Epithelial cell of proximal tubule (primary cell): ENCODE results near the gene PAQR5. TPM values are rescaled to one million over a fixed set of nuclear protein-coding genes. Genes with fewer than 3 reads are reported as not detected.
"Not testable (repeated sequence)": the region's sequence is repeated elsewhere in the genome, so short reads cannot be mapped to it uniquely, and the experiment has no call there.

ENCODE experiments used
- DNase-seq: peaks from one replicate; pipeline ENCODE4 v3.0.0-alpha.2; 2011; ENCODE audit warnings: low read depth
- H3K4me3 ChIP-seq: 2 replicates; pipeline ENCODE4 v1.5.1; 2011; ENCODE audit warnings: low read depth, mild to moderate bottlenecking, low read length
- total RNA-seq: library from RNA; depleted of rRNA; stranded (reverse); fragments of >200 nt; gene quantifications from 2 replicates; pipeline ENCODE4 v1.2.3, GENCODE V29; 2015
- TF ChIP-seq, protein P1 (sequence below): conservative IDR thresholded peaks from 2 replicates; pipeline ENCODE4 v1.5.1; 2012; ENCODE audit warnings: low read depth, mild to moderate bottlenecking, low read length

Gene PAQR5
- total RNA-seq, 1 donor from 2014 or later: 9.5 TPM

- DNase-seq: no peak
- no peak overlapping the region for H3K4me3 ChIP-seq
- TF ChIP-seq, protein P1, sequence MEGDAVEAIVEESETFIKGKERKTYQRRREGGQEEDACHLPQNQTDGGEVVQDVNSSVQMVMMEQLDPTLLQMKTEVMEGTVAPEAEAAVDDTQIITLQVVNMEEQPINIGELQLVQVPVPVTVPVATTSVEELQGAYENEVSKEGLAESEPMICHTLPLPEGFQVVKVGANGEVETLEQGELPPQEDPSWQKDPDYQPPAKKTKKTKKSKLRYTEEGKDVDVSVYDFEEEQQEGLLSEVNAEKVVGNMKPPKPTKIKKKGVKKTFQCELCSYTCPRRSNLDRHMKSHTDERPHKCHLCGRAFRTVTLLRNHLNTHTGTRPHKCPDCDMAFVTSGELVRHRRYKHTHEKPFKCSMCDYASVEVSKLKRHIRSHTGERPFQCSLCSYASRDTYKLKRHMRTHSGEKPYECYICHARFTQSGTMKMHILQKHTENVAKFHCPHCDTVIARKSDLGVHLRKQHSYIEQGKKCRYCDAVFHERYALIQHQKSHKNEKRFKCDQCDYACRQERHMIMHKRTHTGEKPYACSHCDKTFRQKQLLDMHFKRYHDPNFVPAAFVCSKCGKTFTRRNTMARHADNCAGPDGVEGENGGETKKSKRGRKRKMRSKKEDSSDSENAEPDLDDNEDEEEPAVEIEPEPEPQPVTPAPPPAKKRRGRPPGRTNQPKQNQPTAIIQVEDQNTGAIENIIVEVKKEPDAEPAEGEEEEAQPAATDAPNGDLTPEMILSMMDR: no peak
These were observed 12.9 kb upstream of the PAQR5 start for GRCh38 chr15:69285834-69286233.

DNA sequence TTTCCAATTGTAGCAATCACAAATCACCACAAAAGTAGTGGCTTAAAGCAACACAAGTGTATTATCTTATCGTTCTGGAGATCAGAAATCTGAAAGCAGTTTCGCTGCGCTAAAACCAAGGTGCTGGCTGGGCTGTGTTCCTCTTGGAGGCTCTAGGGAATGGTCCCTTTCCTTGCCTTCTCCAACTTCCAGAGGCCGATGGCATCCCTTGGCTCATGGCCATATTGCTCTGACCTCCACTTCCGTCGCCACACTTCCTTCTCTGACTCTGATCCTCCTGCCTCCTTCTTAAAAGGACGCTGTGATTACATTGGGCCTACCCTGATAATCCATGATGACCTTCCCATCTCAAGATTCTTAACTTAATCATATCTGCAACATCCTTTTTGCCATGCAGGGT, 10.7 kb upstream of the PAQR5 start:
- DNase-seq: no peak
- H3K4me3 ChIP-seq: no peak overlapping the region
- TF ChIP-seq, protein P1: no peak

- DNase-seq: no peak
- TF ChIP-seq, protein P1: no peak
- no peak overlapping the region for H3K4me3 ChIP-seq
These were observed 10.0 kb upstream of the PAQR5 start for GRCh38 chr15:69288531-69289341.

- no peak for DNase-seq
- TF ChIP-seq, protein P1: no peak
- no peak overlapping the region for H3K4me3 ChIP-seq
These were observed 9.2 kb upstream of the PAQR5 start for GRCh38 chr15:69289342-69290146.

GRCh38 chr15:69290346-69291164, 8.2 kb upstream of the PAQR5 start:
- H3K4me3 ChIP-seq: no peak overlapping the region
- TF ChIP-seq, protein P1: no peak
- DNase-seq: no peak

DNA sequence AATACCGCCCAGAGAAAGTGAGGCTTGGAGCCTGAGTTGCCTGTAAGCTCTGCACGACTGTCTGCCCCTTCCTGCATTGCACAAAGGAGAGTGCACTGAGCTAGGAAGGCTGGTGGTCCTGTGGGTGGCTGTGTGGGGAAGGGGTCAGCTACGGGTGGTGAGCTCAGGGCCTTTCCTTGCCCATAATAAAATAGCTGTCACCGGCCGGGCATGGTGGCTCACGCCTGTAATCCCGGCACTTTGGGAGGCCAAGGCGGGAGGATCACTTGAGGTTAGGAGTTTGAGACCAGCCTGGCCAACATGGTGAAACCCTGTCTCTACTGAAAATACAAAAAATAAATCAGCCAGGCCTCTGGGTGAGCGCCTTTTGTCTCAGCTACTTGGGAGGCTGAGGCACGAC, 7.1 kb upstream of the PAQR5 start:
- H3K4me3 ChIP-seq, DNase-seq: not testable (repeated sequence)

DNA sequence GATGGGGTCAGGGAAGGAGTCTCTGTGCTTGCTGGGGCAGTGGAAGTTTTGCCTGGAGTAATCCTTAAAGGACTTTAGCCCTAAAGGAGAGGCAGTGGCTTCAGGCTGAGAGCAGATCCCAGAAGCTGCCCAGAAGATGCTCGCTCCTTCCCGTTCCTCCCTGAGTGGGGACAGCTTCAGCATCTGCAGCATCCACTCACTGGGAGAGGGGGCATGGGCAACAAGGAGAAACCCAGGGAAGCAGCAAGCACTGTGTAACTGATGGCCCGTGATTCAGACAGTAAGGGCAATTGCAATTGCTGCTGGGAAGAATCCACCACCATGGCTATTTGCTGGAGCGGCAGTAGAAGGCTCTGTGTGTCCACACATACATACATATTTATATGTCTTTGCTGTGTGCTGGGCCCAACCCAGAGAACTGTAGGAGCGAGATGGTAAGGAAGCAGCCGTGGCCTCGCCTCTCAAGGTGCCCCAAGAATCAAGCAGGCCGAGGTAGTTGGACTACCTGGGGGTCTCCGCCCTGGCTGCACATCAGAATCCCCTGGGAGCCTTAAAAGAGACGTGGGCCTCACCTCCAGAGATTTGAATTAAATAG, 5.8 kb upstream of the PAQR5 start:
- H3K4me3 ChIP-seq: no peak overlapping the region
- TF ChIP-seq, protein P1: no peak
- no peak for DNase-seq
